Loucy (cell line): ENCODE results near the gene TESK1.

Experiments used
- H2AFZ ChIP-seq: fragments of 200-600 bp; sonication (generic); 2 replicates; pipeline ENCODE4 v1.6.0; 2016; ENCODE audit warnings: antibody characterized with exemption, mild to moderate bottlenecking, low read length, moderate library complexity
- H3F3A ChIP-seq: fragments of 200-600 bp; 2 replicates; pipeline ENCODE4 v1.6.0; 2016; ENCODE audit warnings: antibody characterized with exemption, low read depth, mild to moderate bottlenecking
- H3K27me3 ChIP-seq: fragments of 200-600 bp; sonication (generic); 2 replicates; pipeline ENCODE4 v1.6.1; 2014; ENCODE audit warnings: low read length, mild to moderate bottlenecking; ENCODE audit not compliant: insufficient read depth, poor library complexity, severe bottlenecking
- H3K36me3 ChIP-seq: fragments of 200-600 bp; sonication (generic); 2 replicates; pipeline ENCODE4 v1.6.1; 2016; ENCODE audit warnings: low read length; ENCODE audit not compliant: insufficient read depth
- H3K4me1 ChIP-seq: fragments of 200-600 bp; sonication (generic); 2 replicates; pipeline ENCODE4 v1.5.1; 2014; ENCODE audit warnings: low read length, mild to moderate bottlenecking; ENCODE audit not compliant: insufficient read depth, poor library complexity, severe bottlenecking
- H3K4me2 ChIP-seq: fragments of 200-600 bp; sonication (generic); 2 replicates; pipeline ENCODE4 v1.6.0; 2014; ENCODE audit warnings: antibody characterized with exemption, low read length, low read depth, mild to moderate bottlenecking; ENCODE audit not compliant: poor library complexity, severe bottlenecking
- H3K4me3 ChIP-seq: fragments of 200-600 bp; sonication (generic); 2 replicates; pipeline ENCODE4 v1.5.1; 2014; ENCODE audit warnings: low read length, mild to moderate bottlenecking, mixed read lengths; ENCODE audit not compliant: poor library complexity, severe bottlenecking
- H3K79me2 ChIP-seq: fragments of 200-600 bp; sonication (generic); 2 replicates; pipeline ENCODE4 v1.6.1; 2014; ENCODE audit warnings: low read length; ENCODE audit not compliant: insufficient read depth
- H3K9ac ChIP-seq: fragments of 200-600 bp; sonication (generic); 2 replicates; pipeline ENCODE4 v1.6.0; 2014; ENCODE audit warnings: mild to moderate bottlenecking, low read depth, low read length, moderate library complexity; ENCODE audit not compliant: poor library complexity, severe bottlenecking
- H3K9me2 ChIP-seq: fragments of 200-600 bp; sonication (generic); replicated peaks from 2 replicates; pipeline ENCODE4 v1.6.1; 2016; ENCODE audit warnings: low read depth, low read length, mixed read lengths
- H3K9me3 ChIP-seq: fragments of 200-600 bp; sonication (generic); 2 replicates; pipeline ENCODE4 v1.6.1; 2014; ENCODE audit warnings: mild to moderate bottlenecking, antibody characterized with exemption, low read length, low read depth; ENCODE audit not compliant: insufficient read depth
- H4K20me1 ChIP-seq: fragments of 200-600 bp; sonication (generic); 2 replicates; pipeline ENCODE4 v1.6.0; 2014; ENCODE audit warnings: antibody characterized with exemption, low read length, mild to moderate bottlenecking; ENCODE audit not compliant: insufficient read depth, poor library complexity, severe bottlenecking
- EZH2phosphoT487 ChIP-seq: fragments of 200-600 bp; IDR thresholded peaks from 2 replicates; pipeline ENCODE4 v1.6.1; 2018; ENCODE audit warnings: antibody characterized with exemption, mild to moderate bottlenecking, moderate library complexity, borderline replicate concordance
- TF ChIP-seq, protein P1 (sequence below): fragments of 200-600 bp; sonication (generic); conservative IDR thresholded peaks from 2 replicates; pipeline ENCODE4 v1.5.1; 2014; ENCODE audit warnings: mild to moderate bottlenecking, antibody characterized with exemption, low read length

TESK1 gene

DNA sequence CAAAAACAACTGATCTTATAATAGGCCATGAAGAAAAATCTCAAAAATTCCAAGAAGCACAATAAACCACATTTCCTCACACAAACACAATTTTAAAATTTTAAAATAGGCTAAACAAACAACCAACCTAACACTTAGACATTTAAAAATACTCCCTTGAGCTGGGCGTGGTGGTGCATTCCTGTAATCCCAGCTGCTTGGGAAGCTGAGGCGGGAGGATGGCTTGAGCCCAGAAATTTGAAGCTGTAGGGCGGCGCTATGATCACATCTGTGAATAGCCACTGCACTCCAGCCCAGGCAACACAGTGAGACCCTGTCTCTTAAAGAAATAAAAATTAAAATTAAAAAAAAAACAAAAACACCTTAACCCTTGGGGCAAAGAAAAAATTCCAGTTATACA, 36.9 kb upstream of the TESK1 start:
- no peak overlapping the region for H3K4me3 ChIP-seq
- no peaks in the 10 kb centered on the region for H3K4me1 ChIP-seq
- H3K36me3 ChIP-seq = no peaks in the 10 kb centered on the region
- H3F3A ChIP-seq = no peaks in the 10 kb centered on the region
- H3K9me2 ChIP-seq = no peaks in the 10 kb centered on the region
- H3K79me2 ChIP-seq = no peaks in the 10 kb centered on the region
- no peaks in the 10 kb centered on the region for H3K27me3 ChIP-seq
- no peak for TF ChIP-seq EZH2phosphoT487
- TF ChIP-seq, protein P1, sequence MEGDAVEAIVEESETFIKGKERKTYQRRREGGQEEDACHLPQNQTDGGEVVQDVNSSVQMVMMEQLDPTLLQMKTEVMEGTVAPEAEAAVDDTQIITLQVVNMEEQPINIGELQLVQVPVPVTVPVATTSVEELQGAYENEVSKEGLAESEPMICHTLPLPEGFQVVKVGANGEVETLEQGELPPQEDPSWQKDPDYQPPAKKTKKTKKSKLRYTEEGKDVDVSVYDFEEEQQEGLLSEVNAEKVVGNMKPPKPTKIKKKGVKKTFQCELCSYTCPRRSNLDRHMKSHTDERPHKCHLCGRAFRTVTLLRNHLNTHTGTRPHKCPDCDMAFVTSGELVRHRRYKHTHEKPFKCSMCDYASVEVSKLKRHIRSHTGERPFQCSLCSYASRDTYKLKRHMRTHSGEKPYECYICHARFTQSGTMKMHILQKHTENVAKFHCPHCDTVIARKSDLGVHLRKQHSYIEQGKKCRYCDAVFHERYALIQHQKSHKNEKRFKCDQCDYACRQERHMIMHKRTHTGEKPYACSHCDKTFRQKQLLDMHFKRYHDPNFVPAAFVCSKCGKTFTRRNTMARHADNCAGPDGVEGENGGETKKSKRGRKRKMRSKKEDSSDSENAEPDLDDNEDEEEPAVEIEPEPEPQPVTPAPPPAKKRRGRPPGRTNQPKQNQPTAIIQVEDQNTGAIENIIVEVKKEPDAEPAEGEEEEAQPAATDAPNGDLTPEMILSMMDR = 0 out of 2 replicates have a peak, but pooled peaks have one; percentile 13
- no peaks in the 10 kb centered on the region for H4K20me1 ChIP-seq
- H3K9ac ChIP-seq = no peak overlapping the region
- no peak overlapping the region for H2AFZ ChIP-seq
- no peak overlapping the region for H3K4me2 ChIP-seq
- H3K9me3 ChIP-seq = no peaks in the 10 kb centered on the region

DNA sequence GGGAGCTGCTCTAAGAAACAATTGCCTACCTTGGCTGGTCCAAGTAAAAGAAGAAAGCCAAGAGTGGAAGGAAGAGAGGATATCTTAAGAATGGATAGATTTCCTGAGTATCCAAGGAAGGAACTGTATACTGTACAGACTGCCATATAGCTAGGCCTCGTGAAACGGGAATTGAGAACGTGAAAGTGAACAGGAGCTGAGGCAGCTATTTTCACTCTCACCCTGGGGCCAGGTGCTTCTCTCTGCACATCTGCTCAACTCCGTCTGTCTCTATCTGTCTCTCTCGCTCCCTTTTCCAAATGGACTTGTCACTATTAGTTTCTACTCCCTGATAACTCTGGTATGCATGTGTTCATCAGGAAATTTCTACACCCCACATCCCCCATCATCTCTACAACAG, 35.9 kb upstream of the TESK1 start:
- H3F3A ChIP-seq = no peaks in the 10 kb centered on the region
- no peaks in the 10 kb centered on the region for H3K79me2 ChIP-seq
- H3K27me3 ChIP-seq = no peaks in the 10 kb centered on the region
- no peaks in the 10 kb centered on the region for H3K36me3 ChIP-seq
- no peaks in the 10 kb centered on the region for H3K4me1 ChIP-seq
- no peaks in the 10 kb centered on the region for H3K9me3 ChIP-seq
- H3K4me2 ChIP-seq = no peak overlapping the region
- H4K20me1 ChIP-seq = no peaks in the 10 kb centered on the region
- TF ChIP-seq, protein P1 = no peak
- no peak for TF ChIP-seq EZH2phosphoT487
- H3K9ac ChIP-seq = no peak overlapping the region
- no peak overlapping the region for H3K4me3 ChIP-seq
- H2AFZ ChIP-seq = no peak overlapping the region
- H3K9me2 ChIP-seq = no peaks in the 10 kb centered on the region

DNA sequence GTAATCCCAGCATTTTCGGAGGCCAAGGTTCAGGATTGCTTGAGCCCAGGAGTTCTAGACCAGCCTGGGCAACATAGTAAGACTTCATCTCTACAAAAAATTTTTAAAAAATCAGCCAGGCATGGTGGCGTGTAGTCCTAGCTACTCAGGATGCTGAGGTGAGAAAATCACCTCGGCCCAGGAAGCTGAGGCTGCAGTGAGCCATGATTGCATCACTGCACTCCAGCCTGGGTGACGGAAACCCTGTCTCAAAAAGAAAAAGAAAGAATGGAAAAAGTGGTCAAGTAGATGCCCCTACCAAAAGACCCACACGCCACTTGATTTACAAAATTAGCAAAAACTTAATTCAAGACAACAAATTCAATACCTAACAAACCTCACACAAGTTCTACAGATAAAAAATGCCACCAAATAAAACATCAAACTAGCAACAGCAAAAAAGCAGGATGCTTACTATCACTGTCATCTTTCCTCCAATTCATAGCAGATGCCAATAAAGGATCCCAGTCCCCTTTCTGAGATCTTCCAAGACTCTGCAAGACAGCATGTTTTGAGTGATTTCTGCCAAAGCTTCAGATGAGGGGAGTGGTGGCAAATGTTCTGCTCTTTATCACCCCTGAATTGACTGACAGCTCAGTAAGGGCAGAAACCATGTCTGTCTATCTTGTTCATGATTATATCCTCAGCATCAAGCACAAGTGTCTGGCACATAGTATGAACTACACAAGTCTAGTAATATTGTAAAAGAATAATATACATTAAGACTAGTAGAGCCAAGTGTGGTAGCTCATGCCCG, 34.2 kb upstream of the TESK1 start:
- TF ChIP-seq EZH2phosphoT487 = no peak
- TF ChIP-seq, protein P1 = no peak
- Histone ChIP-seq H3K27me3 (no peaks in the 10 kb centered on the region), H3K4me1 (no peaks in the 10 kb centered on the region), H3K9me2 (no peaks in the 10 kb centered on the region), H4K20me1 (no peaks in the 10 kb centered on the region), H2AFZ (no peak overlapping the region), H3K9ac (no peak overlapping the region), H3K4me2 (no peak overlapping the region), H3K79me2 (no peaks in the 10 kb centered on the region), H3K4me3 (no peak overlapping the region), H3F3A (no peaks in the 10 kb centered on the region), H3K36me3 (no peaks in the 10 kb centered on the region), H3K9me3 (no peaks in the 10 kb centered on the region)
